COLO668 (cell line): ENCODE measurements around the gene ANAPC5.

Experiments
- DNase-seq: peaks from one replicate; lab custom pipeline; 2025; ENCODE audit not compliant: unreplicated experiment; lab: John Stamatoyannopoulos, UW

Gene ANAPC5

GRCh38 chr12:121263206-121263935, 88.8 kb downstream of the ANAPC5 start:
- no peak for DNase-seq

GRCh38 chr12:121261398-121261797, 90.8 kb downstream of the ANAPC5 start:
- no peak for DNase-seq

DNA sequence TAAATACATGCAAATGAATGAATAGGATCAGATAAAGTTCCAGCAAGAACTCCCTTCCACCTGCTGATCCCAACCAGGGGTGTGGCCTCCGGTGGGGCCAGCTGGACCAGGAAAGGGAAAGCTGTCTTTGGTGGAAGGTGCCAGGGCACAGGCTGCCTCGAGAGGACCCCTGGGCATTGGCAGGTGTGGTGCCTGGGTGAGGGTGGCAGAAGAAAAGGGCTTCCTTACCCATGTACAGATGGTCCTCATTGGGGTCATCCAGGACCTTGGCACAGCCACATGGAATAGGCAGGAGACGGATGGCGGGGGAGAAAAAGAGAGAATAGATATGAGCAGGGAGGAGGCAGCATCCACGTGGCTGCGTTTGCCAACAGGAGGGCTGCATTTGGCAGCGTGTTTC, 92.1 kb downstream of the ANAPC5 start:
- DNase-seq = no peak

DNA sequence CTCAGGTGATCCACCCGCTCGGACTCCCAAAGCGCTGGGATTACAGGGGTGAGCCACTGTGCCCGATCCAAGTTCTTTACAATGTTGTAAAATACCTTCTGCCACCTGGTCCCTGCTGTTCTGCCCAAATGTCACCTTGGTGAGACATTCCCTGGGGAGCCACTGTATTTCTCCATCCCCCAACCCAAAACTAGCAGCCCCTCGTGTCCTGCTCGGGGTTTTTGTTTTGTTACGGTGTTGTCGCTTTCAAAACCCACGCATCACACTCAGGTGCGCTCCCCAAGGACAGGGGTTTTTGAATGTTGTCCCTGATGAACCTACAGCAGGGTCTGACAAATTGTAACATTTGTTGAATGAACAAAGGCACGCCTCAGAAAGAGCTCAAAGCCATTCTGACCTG, 93.1 kb downstream of the ANAPC5 start:
- no peak for DNase-seq
